CD14-positive monocyte (primary cell): ENCODE data around the gene UVRAG. TPM values are rescaled to one million over a fixed set of nuclear protein-coding genes. Genes with fewer than 3 reads are reported as not detected.

Experiments
- DNase-seq, 3 donors: peaks; one replicate each; pipeline ENCODE4 v3.0.0-alpha.2; 2011 to 2022
- H2AFZ ChIP-seq: 2 replicates; pipeline ENCODE4 v1.6.0; 2012; ENCODE audit warnings: mild to moderate bottlenecking, low read depth, low read length, inconsistent platforms; ENCODE audit not compliant: insufficient read depth, poor library complexity, severe bottlenecking
- H3K27ac ChIP-seq, 2 donors: 1 replicate in 1 of 2; 2 replicates in 1 of 2; pipeline ENCODE4 v1.5.1; 2012 to 2013; ENCODE audit warnings: low read length in 2 of 2, control low read depth in 1 of 2, inconsistent platforms in 1 of 2, low read depth in 1 of 2, mild to moderate bottlenecking in 1 of 2
- H3K27me3 ChIP-seq, 2 donors: one replicate each; pipeline versions ENCODE4 v1.6.0 to v1.6.1; 2011 to 2013; ENCODE audit warnings: low read length in 2 of 2; ENCODE audit not compliant: control insufficient read depth in 2 of 2, insufficient read depth in 2 of 2
- H3K36me3 ChIP-seq, 2 donors: replicated peaks in 1 of 2; 1 replicate in 1 of 2; 2 replicates in 1 of 2; pipeline versions ENCODE4 v1.5.1 to v1.6.1; 2012 to 2013; ENCODE audit warnings: low read length in 2 of 2, control low read depth in 1 of 2, inconsistent platforms in 1 of 2, mild to moderate bottlenecking in 1 of 2; ENCODE audit not compliant: insufficient read depth in 2 of 2, control insufficient read depth in 1 of 2
- H3K4me1 ChIP-seq, 2 donors: 1 replicate in 1 of 2; 2 replicates in 1 of 2; pipeline versions ENCODE4 v1.5.1 to v1.6.1; 2012 to 2013; ENCODE audit warnings: low read length in 2 of 2, control low read depth in 1 of 2, inconsistent platforms in 1 of 2, mild to moderate bottlenecking in 1 of 2, moderate library complexity in 1 of 2; ENCODE audit not compliant: insufficient read depth in 2 of 2, control insufficient read depth in 1 of 2
- H3K4me2 ChIP-seq: replicated peaks from 2 replicates; pipeline ENCODE3; 2012; ENCODE audit warnings: low read length, moderate library complexity, mild to moderate bottlenecking; ENCODE audit not compliant: poor library complexity, severe bottlenecking; ENCODE audit errors: extremely low read depth
- H3K4me3 ChIP-seq, 3 experiments: fragments of 200-600 bp in 1 of 3; sonication (generic) in 1 of 3; replicated peaks in 1 of 3; 1 replicate in 2 of 3; 2 replicates in 1 of 3; pipeline ENCODE4 v1.5.1; 2011 to 2013; ENCODE audit warnings: low read length in 3 of 3, mild to moderate bottlenecking in 3 of 3, control low read depth in 2 of 3, low read depth in 2 of 3, inconsistent platforms in 1 of 3, moderate library complexity in 1 of 3
- H3K79me2 ChIP-seq: 2 replicates; pipeline ENCODE4 v1.6.0; 2012; ENCODE audit warnings: mild to moderate bottlenecking, control low read depth, inconsistent platforms, low read length, moderate library complexity; ENCODE audit not compliant: insufficient read depth
- H3K9ac ChIP-seq: 2 replicates; pipeline ENCODE4 v1.6.0; 2017; ENCODE audit warnings: low read length, mild to moderate bottlenecking; ENCODE audit not compliant: insufficient read depth, poor library complexity, severe bottlenecking
- H3K9me3 ChIP-seq, 2 donors: replicated peaks in 1 of 2; 1 replicate in 1 of 2; 2 replicates in 1 of 2; pipeline versions ENCODE4 v1.5.1 to v1.6.1; 2012 to 2013; ENCODE audit warnings: low read length in 2 of 2, control low read depth in 1 of 2; ENCODE audit not compliant: control insufficient read depth in 1 of 2, insufficient read depth in 1 of 2
- H4K20me1 ChIP-seq: 2 replicates; pipeline ENCODE4 v1.6.0; 2012; ENCODE audit warnings: mild to moderate bottlenecking, low read length, control low read depth, moderate library complexity; ENCODE audit not compliant: insufficient read depth
- H3K27ac Mint-ChIP-seq, 7 donors: one replicate each; pipeline ENCODE4 v1.8.0; 2020; ENCODE audit warnings: mild to moderate bottlenecking in 7 of 7, mixed read lengths in 7 of 7, moderate library complexity in 6 of 7, inconsistent platforms in 2 of 7
- H3K27me3 Mint-ChIP-seq, 3 donors: one replicate each; pipeline ENCODE4 v1.8.0; 2021 to 2022; ENCODE audit warnings: low read depth in 3 of 3, mild to moderate bottlenecking in 3 of 3, mixed read lengths in 3 of 3, moderate library complexity in 3 of 3, inconsistent platforms in 1 of 3
- H3K36me3 Mint-ChIP-seq, 2 donors: one replicate each; pipeline ENCODE4 v1.8.0; 2020; ENCODE audit warnings: mixed read lengths in 2 of 2, inconsistent platforms in 1 of 2, mild to moderate bottlenecking in 1 of 2
- H3K4me1 Mint-ChIP-seq: one replicate; pipeline ENCODE4 v1.8.0; 2020; ENCODE audit warnings: mild to moderate bottlenecking, mixed read lengths
- H3K4me3 Mint-ChIP-seq, 2 donors: one replicate each; pipeline ENCODE4 v1.8.0; 2020; ENCODE audit warnings: mild to moderate bottlenecking in 2 of 2, mixed read lengths in 2 of 2, moderate library complexity in 1 of 2
- H3K9me3 Mint-ChIP-seq, 7 donors: one replicate each; pipeline ENCODE4 v1.8.0; 2020 to 2022; ENCODE audit warnings: mixed read lengths in 7 of 7, mild to moderate bottlenecking in 6 of 7, moderate library complexity in 6 of 7, inconsistent platforms in 2 of 7
- WGBS: methylation state at CpG from one replicate; pipeline ENCODE4 v1.1.5; 2013; ENCODE audit warnings: missing lambda C conversion rate; ENCODE audit not compliant: insufficient coverage; 5-methylcytosine and 5-hydroxymethylcytosine counted together
- intact Hi-C, 2 donors: fragments of 100-400 bp; cut with micrococcal nuclease; formaldehyde crosslinking; loops; one replicate each; pipeline versions ENCODE4 v1.15.0 to v1.15.1; 2023
- polyA plus RNA-seq, 3 donors: library from polyadenylated mRNA; depleted of rRNA in 1 of 3; unstranded in 2 of 3; stranded (reverse) in 1 of 3; fragments of 300-500 nt in 2 of 3; fragments of >200 nt in 1 of 3; fragmentation: Illumina TruSeq in 2 of 3; gene quantifications; 1 replicate in 2 of 3; 2 replicates in 1 of 3; pipeline ENCODE4 v1.2.3, GENCODE V29; 2012 to 2021
- TF ChIP-seq, protein P1 (sequence below): fragments of 200-600 bp; IDR thresholded peaks from one replicate; pipeline ENCODE4 v1.8.0; 2022; ENCODE audit warnings: antibody characterized with exemption, mild to moderate bottlenecking

UVRAG gene
- polyA plus RNA-seq, 3 donors, result 13.7 to 20.5 (median 20.0) TPM

DNA sequence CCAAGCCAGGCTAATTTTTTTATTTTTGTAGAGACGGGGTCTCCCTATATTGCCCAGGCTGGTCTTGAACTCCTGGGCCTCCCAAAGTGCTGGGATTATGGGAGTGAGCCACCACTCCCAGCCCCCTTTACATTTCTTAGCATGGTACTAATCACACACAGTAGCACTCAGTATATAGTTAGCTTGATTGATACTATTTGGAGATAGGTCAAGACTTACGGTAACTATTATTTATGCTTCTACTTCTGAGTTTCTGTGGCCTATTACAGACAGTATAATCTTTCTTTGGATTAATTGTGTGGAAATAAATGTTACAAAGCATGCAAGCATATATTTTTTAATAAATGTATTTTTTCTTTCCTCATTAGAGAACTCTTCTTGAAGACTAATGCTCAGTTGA, 192.2 kb downstream of the UVRAG start:
- H3K36me3 Mint-ChIP-seq, result peaks cover 67 to 69% of the 10 kb centered on the region in 2 donors
- H3K36me3 ChIP-seq, result peaks cover 80 to 89% of the 10 kb centered on the region in 2 donors

DNA sequence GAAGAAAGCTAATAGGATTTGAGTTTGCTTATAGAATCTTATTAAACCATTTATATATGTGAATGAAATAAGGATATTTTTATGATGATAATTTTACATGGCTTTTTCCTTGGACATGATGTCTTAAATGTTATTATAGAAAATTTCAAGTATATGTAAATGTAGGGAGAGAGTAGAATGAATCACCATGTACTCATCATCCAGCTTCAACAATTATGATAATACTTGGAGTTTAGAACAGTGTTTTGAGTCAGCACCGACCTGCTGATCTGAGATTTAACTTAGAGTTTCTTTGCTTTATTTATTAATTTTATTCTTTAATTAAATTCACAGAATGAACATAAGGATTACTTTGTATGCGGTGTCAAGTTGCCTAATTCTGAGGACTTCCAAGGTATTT, 193.5 kb downstream of the UVRAG start:
- no peaks in the 10 kb centered on the region for H3K27me3 Mint-ChIP-seq
- Histone ChIP-seq H3K27me3 (no peaks in the 10 kb centered on the region), H4K20me1 (peaks cover 23% of the 10 kb centered on the region), H3K9me3 (no peaks in the 10 kb centered on the region), H3K36me3 (peaks cover 78 to 94% of the 10 kb centered on the region in 2 donors), H3K79me2 (no peaks in the 10 kb centered on the region), H2AFZ (no peak overlapping the region), H3K9ac (no peak overlapping the region), H3K4me2 (no peak overlapping the region), H3K4me1 (no peaks in the 10 kb centered on the region), H3K27ac (no peak overlapping the region), H3K4me3 (no peak overlapping the region)
- H3K27ac Mint-ChIP-seq, result no peak overlapping the region
- WGBS, result no CpG with 5 or more reads among the region's 2 CpGs
- H3K4me1 Mint-ChIP-seq, result no peaks in the 10 kb centered on the region
- H3K36me3 Mint-ChIP-seq, result peaks cover 69 to 78% of the 10 kb centered on the region in 2 donors
- no peaks in the 10 kb centered on the region for H3K9me3 Mint-ChIP-seq
- no peak for DNase-seq
- no peak overlapping the region for H3K4me3 Mint-ChIP-seq
- TF ChIP-seq, protein P1, sequence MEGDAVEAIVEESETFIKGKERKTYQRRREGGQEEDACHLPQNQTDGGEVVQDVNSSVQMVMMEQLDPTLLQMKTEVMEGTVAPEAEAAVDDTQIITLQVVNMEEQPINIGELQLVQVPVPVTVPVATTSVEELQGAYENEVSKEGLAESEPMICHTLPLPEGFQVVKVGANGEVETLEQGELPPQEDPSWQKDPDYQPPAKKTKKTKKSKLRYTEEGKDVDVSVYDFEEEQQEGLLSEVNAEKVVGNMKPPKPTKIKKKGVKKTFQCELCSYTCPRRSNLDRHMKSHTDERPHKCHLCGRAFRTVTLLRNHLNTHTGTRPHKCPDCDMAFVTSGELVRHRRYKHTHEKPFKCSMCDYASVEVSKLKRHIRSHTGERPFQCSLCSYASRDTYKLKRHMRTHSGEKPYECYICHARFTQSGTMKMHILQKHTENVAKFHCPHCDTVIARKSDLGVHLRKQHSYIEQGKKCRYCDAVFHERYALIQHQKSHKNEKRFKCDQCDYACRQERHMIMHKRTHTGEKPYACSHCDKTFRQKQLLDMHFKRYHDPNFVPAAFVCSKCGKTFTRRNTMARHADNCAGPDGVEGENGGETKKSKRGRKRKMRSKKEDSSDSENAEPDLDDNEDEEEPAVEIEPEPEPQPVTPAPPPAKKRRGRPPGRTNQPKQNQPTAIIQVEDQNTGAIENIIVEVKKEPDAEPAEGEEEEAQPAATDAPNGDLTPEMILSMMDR, result no peak
- intact Hi-C loops, result no loop called here

More for the DNA sequence above, 192.2 kb downstream of the UVRAG start:
- H3K4me1 Mint-ChIP-seq, result no peaks in the 10 kb centered on the region
- Histone ChIP-seq H3K9ac (no peak overlapping the region), H3K4me2 (no peak overlapping the region), H2AFZ (no peak overlapping the region), H4K20me1 (peaks cover 23% of the 10 kb centered on the region), H3K79me2 (no peaks in the 10 kb centered on the region), H3K27me3 (no peaks in the 10 kb centered on the region), H3K4me1 (no peaks in the 10 kb centered on the region), H3K27ac (no peak overlapping the region), H3K9me3 (no peaks in the 10 kb centered on the region), H3K4me3 (no peak overlapping the region)
- WGBS, result no CpG with 5 or more reads among the region's 2 CpGs
- H3K4me3 Mint-ChIP-seq, result no peak overlapping the region
- TF ChIP-seq, protein P1, result no peak
- no peaks in the 10 kb centered on the region for H3K9me3 Mint-ChIP-seq
- DNase-seq, result no peak
- H3K27me3 Mint-ChIP-seq, result no peaks in the 10 kb centered on the region
- intact Hi-C loops, result no loop called here
- no peak overlapping the region for H3K27ac Mint-ChIP-seq
